GM18505 (cell line): ENCODE measurements around the gene ABR.
"Not testable (repeated sequence)": the region's sequence is repeated elsewhere in the genome, so short reads cannot be mapped to it uniquely, and the experiment has no call there.

Experiments used
- ATAC-seq: cut with Tn5 transposase; IDR thresholded peaks from one replicate; pipeline ENCODE4 v1.9.1; 2021; ENCODE audit not compliant: unreplicated experiment
- POLR2A ChIP-seq: IDR thresholded peaks from 4 replicates; pipeline ENCODE4 v1.6.1; 2011; ENCODE audit warnings: borderline replicate concordance; ENCODE audit not compliant: insufficient read depth, insufficient read length; ENCODE audit errors: extremely low read depth

Gene ABR

DNA sequence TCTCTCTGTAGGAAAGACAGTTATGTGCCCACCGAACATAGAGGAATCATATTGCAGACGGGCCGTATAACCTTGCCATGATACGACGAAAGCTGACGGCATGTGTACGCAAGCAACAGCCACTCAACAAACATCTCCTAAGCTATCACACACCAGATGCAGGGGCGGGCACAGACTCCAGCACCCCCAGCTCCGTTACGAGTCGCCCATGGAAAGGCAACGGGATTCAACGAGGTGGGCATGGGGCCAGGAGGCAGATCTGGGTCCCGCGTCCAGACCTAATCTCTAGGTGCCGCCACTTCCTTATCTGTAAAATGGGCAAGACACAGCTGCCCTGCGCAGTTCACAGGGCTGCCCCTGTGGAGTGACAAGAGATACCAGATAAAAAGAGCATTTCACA is 35.6 kb downstream of the ABR start:
- ATAC-seq, result no peak
- TF ChIP-seq POLR2A, result no peak

DNA sequence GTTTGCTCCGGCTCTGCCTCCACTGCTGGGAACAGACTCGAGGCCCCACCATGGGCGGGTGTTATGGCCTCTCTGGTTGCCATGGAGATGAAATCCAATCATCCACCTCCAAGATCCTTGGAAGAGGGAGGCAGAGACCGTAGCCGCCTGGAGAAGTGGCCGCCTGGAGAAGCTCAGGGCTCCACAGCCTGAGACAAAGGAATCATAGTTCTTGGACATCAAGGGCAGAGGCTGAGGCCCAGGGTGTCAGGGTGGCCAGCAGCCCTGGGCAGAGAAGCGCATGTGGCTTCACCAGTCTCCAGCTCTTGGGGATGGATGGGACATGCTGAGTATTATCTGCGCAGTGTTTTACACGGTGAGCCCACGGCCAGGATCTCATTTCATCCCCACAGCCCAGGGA is 36.2 kb downstream of the ABR start:
- ATAC-seq, result no peak
- no peak for TF ChIP-seq POLR2A

DNA sequence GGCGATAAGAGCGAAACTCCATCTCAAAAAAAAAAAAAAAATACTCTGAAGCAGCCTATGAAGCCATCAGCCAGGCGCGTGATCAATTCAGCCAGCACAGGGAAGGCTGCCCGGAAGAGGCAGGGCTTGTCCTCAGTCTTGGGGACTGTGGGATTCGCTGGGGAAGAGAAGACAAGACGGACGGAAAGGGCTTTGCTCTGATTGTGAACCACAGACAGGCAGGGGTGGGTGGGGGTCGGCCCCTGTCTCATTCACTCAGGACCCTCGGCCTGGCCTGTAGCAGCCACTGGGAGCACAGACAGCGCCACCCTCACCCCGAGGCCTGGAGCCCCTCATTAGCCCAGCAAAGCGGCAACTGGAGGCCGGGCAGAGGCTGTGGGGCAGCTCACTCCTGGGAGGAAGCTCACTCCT is 37.2 kb downstream of the ABR start:
- no peak for TF ChIP-seq POLR2A
- no peak for ATAC-seq

DNA sequence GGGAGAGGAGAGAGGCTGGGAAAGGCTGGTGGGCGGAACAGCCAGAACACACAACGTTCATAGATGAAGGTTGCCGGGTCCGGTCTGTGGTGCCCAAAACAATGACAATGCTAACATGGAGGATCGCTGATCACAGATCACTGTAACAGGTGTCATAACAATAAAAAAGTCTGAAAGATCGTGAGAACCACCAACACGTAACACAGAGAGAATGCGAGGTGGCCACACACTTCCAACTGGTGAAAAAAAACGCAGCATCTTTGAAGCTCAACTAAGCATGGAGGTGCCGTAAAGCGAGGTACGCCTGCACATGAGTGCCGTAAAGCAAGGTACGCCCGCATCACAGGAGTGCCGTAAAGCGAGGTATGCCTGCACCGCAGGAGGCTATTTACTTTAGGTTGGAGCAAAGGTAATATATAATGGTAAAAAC is 42.3 kb downstream of the ABR start:
- ATAC-seq, result no peak
- TF ChIP-seq POLR2A, result no peak

DNA sequence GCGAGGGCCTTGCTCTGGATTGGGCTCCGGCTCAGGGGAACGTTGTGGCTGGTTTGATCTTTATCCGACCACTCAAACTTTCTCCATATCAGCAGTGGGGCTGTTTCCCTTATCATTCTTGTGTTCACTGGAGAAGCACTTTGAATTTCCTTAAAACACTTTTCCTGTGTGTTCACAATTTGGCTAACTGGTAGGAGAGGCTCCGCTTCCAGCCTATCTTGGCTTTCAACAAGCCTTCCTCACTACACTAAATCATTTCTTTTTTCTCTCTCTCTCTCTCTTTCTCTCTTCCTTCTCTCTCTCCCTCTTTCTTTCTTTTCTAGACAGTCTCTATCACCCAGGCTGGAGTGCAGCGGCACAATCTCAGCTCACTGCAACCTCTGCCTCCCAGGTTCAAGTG is 43.0 kb downstream of the ABR start:
- TF ChIP-seq POLR2A, result no peak
- no peak for ATAC-seq

DNA sequence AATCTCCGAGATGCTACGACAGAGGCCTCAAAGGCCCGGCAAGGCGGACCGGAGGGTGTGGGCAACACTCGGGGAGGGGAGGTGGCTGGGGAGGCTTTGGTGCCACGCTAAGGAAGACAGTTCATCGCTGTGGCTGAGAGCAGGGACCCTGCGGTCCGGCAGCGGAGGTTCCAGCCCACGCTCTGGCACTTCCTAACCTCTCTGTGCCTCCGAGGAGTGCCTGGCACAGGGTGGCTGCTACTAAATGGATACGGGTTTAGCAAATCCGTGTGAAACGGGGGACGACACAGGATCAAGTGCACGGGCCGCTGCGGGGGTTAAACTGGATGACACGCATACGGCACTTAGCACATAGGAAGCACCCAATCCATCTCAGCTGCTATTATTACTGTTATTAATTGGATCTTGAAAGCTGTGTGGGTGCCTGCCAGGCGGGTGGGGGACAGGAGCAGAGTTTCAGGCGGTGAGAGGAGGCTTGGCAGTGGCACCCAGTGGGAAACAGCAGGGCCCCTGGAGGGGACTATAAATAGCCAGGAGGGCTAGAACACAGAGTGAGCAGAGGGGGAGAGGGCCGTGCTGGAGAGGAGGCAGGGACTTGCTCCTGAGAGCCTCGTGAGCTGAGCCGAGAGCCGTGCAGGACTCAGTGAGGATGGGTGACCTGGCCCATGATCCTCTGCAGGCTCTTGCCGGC is 45.0 kb downstream of the ABR start:
- no peak for TF ChIP-seq POLR2A
- ATAC-seq, result no peak

DNA sequence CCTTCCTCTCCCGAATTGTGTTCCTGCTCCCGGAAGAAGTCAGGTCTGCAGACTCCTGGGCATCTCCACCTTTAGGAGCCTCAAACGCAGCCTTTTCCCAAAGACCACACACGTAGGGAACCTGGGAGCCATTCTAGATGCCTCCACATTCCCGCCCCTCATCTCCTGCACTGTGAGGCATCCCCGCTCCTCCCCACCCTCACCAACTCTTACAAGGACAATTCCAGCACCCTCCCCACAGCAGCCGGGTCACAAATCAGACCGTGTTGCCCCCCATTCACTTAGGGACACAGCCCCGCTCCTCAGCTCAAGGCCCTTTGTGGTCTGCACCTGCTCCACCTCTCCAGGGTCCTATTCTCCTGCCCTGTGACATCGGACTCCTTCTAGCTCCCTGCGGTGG is 49.6 kb downstream of the ABR start:
- no peak for ATAC-seq
- TF ChIP-seq POLR2A, result no peak

DNA sequence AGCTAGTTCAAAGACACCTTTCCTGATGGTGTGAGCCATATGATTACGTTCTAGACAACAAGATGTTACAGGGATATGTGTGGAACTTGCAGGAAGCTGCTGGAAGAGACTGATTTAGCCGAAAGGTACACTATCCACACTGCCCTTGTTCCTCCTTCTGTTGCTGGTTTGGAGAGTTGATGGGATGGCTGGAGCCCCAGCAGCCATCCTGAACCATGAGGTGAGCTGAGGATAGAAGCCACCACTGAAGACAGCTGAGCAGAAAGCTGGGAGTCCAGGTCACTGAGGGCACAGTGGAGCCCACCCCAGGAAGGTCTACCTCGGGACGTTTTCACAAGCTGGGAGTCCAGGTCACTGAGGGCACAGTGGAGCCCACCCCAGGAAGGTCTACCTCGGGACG is 51.3 kb downstream of the ABR start:
- ATAC-seq, result not testable (repeated sequence)

DNA sequence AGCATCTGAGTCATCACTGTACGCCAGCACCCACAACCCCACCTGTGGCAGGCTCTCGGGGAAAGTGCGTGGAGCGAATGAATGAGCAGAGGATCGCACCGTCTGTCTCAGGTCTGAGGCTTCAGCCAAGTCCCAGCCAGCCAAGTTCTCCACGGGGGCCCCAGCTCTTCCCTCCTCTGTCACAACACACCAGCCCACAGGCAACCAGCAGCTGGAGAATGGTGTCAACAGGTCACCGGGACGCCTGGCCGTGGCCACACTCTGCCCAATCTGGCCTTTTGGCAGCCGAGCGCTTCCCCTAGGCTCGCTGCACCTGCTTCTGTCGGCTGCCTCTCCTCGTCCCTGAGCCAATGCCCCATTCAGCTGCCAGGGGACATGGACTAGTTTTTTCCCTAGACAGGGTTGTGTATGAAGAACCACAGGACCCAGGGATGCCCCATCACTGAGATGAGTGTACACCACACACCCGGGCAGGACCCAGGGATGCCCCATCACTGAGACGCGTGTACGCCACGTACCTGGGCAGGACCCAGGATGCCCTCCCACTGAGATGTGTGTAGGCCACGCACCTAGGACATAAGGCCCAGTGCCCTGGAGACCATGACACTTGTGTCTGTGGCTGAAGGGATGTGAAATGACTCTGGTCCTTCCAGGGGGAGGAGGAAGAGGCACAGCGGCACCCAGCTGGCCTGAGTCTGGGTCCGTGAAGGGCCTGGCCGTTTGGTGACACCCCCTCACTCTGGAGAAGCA is 52.8 kb downstream of the ABR start:
- TF ChIP-seq POLR2A, result no peak
- ATAC-seq, result no peak

DNA sequence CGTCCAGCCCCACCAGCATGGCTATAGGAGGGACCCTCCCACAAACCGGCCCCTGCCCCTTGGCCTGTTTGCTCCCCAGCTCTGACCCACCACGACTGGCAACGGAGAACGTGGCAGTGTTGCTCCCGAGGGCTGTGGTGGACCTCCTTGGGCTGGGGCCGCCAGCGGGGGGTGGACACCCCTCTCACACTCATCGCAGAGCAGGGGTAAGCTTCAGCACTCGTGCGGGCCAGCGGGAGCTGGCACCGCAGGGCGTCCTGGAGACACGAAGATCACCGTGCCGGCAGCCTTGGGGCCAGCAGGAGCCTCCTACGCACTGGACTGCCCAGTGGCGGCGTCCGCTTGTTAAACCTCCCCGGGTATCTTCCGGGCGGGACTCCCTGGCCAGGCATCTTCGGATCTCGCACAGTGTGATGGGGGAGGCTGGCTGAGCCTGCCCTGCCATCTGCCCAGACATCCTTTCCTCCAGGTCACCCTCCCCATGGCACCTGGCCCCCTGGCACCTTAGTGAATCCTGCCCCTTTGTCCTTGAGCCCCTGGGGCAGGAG is 53.5 kb downstream of the ABR start:
- no peak for ATAC-seq
- no peak for TF ChIP-seq POLR2A

DNA sequence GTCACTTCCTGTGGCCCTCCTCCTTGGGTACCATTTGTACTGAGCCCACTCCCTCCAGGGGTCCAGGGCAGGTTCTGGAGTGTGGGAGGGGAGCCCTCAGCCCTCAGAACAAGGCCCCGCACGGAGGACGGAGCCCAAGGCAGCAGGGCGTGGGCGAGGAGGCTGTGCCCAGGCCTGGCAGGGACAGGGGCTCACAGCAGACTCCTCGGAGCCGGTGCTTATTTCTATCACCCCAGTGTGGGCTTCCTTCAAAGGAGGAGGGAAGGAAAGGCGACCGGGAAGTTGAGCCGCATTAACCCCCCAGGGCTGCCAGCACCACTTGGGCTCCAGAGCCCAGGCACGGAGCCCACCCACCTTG is 54.0 kb downstream of the ABR start:
- ATAC-seq, result no peak
- no peak for TF ChIP-seq POLR2A

DNA sequence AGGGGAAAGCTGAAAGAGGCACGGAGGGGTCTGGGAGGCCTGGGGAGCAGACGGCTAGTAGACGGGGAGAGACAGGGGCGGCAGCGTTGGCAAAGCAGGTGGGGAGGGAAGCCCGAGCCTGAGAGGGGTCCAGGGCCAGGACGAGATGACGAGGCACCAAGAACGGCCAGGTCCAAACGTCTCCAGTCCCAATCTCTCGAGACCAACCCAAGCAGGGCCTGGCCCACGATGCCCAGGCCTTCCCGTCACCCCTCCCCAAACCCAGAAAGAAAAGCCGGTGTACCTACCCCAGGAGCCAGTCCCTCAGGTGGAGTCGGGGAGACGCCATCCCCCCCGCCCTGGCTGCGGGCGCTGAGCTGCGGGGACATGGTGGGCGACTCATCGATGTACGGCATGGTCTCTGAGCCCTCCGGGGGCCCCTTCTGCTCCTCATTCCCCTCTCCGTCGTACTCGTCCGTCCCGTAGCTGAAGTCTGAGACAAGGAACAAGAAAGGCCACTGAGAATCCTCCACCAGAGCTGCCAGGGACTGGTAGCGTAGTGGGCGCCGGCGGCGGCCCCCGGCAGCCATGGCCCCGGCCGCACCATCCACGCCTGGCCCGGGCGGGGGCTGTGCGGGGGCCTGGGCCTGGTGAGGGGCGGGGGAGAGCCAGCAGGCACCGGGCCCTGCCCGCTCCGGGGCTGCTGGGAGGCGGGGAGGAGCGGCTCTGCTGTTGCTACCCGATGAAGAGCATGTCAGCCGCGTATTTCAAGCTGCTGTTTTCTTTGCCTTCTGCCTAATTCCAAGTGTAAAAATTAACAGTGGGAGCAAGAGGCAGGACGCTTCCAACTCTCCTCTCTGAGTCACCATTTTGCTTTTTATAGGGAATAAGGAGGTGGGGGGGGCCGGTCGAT is 54.6 kb downstream of the ABR start:
- ATAC-seq, result no peak
- TF ChIP-seq POLR2A, result no peak

DNA sequence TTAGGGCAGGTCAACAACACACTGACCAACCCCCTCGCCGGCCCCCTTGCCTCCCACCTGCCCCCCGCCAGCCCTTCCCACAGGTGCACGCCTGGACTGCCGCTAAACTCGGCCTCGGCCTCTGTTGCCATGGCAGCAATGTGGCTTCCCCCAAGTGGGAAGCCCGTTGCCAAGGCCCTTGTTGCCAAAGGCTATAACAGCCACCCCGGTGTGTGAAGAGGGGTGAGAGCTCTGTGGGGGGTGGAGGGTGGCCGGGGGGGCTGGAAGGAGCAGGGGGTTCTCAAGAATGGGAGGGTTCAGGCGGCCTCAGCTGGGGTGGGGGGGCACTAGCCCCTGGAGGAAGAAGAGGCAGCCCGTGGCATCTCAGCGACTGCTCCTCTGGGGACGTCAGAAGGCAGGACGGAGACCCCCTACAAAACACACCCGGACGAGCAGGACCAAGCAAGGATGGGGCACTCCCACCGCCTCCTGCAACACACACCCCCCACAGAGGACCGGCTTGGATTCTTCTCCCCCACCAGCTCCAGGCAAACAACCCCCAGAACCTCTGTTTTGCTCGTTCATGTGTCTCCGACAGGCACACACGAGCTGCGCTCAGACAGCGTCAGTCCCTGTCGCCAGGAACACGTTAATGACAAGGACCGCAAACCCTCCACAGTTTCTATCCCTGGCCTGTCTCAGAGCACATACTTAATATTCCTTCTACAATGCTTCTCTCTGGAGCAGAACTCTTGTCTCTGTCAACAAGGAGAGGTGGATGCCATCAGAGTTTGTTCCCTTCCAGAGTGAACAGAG is 55.7 kb downstream of the ABR start:
- ATAC-seq, result no peak
- no peak for TF ChIP-seq POLR2A
